Testis (tissue), 2 donors: ENCODE measurements around the gene CPXM2.

Experiments used
- CTCF ChIP-seq, 3 experiments: fragments of 450-650 bp in 2 of 3; fragments of 200-600 bp in 1 of 3; sonication (generic) in 1 of 3; IDR thresholded peaks; one replicate each; pipeline ENCODE4 v1.5.1; 2016 to 2019; ENCODE audit warnings: antibody characterized with exemption in 3 of 3, mild to moderate bottlenecking in 2 of 3, moderate library complexity in 1 of 3
- POLR2A ChIP-seq: fragments of 450-650 bp; IDR thresholded peaks from one replicate; pipeline ENCODE4 v1.6.1; 2017; ENCODE audit warnings: antibody characterized with exemption, mild to moderate bottlenecking, moderate library complexity

- TF ChIP-seq CTCF (IDR thresholded peaks at IDR 0.05) (no peak), POLR2A (no peak)
Observed at GRCh38 chr10:123854003-123854402, 37.6 kb downstream of the CPXM2 start.
